ENCODE data around the gene ARL3. TPM values are rescaled to one million over a fixed set of nuclear protein-coding genes. Genes with fewer than 3 reads are reported as not detected.

Gene ARL3
- total and polyA plus RNA-seq, 8 donors = 10.3 to 23.2 (median 21.8) TPM

- peak overlapping the region in 1 of 2 donors; percentile 98 for H3K27ac ChIP-seq
- H3K27me3 ChIP-seq = no peaks in the 10 kb centered on the region
- H3K9me3 ChIP-seq = no peaks in the 10 kb centered on the region
- no peak for ATAC-seq
- DNase-seq = peak in 1 of 4 donors; percentile 65
- no peak for TF ChIP-seq CTCF (IDR thresholded peaks at IDR 0.05)
- intact Hi-C loops (cut with DNase I) = no loop called here
- peaks cover 0 to 68% of the 10 kb centered on the region in 2 donors for H3K36me3 ChIP-seq
- H3K4me3 ChIP-seq = no peak overlapping the region
- peaks cover 50 to 97% of the 10 kb centered on the region in 2 donors for H3K4me1 ChIP-seq
Observed at GRCh38 chr10:102654969-102655368, 59.2 kb downstream of the ARL3 start.

GRCh38 chr10:102654566-102654965 lies 59.6 kb downstream of the ARL3 start:
- peak in 1 of 4 donors; percentile 69 for DNase-seq
- H3K36me3 ChIP-seq = peaks cover 0 to 68% of the 10 kb centered on the region in 2 donors
- TF ChIP-seq CTCF (IDR thresholded peaks at IDR 0.05) = no peak
- ATAC-seq = no peak
- no peaks in the 10 kb centered on the region for H3K27me3 ChIP-seq
- no peaks in the 10 kb centered on the region for H3K9me3 ChIP-seq
- peak overlapping the region in 1 of 2 donors; percentile 98 for H3K27ac ChIP-seq
- H3K4me3 ChIP-seq = no peak overlapping the region
- intact Hi-C loops (cut with DNase I) = no loop called here
- H3K4me1 ChIP-seq = peaks cover 54 to 97% of the 10 kb centered on the region in 2 donors

GRCh38 chr10:102653060-102653459 lies 61.1 kb downstream of the ARL3 start:
- no peaks in the 10 kb centered on the region for H3K27me3 ChIP-seq
- no peak overlapping the region for H3K4me3 ChIP-seq
- peaks cover 0 to 62% of the 10 kb centered on the region in 2 donors for H3K36me3 ChIP-seq
- no peak for TF ChIP-seq CTCF (IDR thresholded peaks at IDR 0.05)
- DNase-seq = no peak
- ATAC-seq = peak; percentile 4
- H3K9me3 ChIP-seq = no peaks in the 10 kb centered on the region
- intact Hi-C loops (cut with DNase I) = no loop called here
- H3K4me1 ChIP-seq = peaks cover 63 to 97% of the 10 kb centered on the region in 2 donors
- peak overlapping the region; percentile 39 to 98 for H3K27ac ChIP-seq

GRCh38 chr10:102652170-102652916 lies 61.9 kb downstream of the ARL3 start:
- intact Hi-C loops (cut with DNase I) = no loop called here
- no peaks in the 10 kb centered on the region for H3K27me3 ChIP-seq
- peak overlapping the region; percentile 44 to 98 for H3K27ac ChIP-seq
- no peak overlapping the region for H3K4me3 ChIP-seq
- peaks cover 63 to 97% of the 10 kb centered on the region in 2 donors for H3K4me1 ChIP-seq
- DNase-seq (peak in 1 of 4 donors; percentile 55), ATAC-seq (no peak)
- no peaks in the 10 kb centered on the region for H3K9me3 ChIP-seq
- no peak for TF ChIP-seq CTCF (IDR thresholded peaks at IDR 0.05)
- peaks cover 0 to 55% of the 10 kb centered on the region in 2 donors for H3K36me3 ChIP-seq

GRCh38 chr10:102651455-102652169 lies 62.6 kb downstream of the ARL3 start:
- DNase-seq (peak in 1 of 4 donors; percentile 55), ATAC-seq (no peak)
- no peaks in the 10 kb centered on the region for H3K9me3 ChIP-seq
- peak overlapping the region; percentile 44 to 98 for H3K27ac ChIP-seq
- no peak for TF ChIP-seq CTCF (IDR thresholded peaks at IDR 0.05)
- peaks cover 0 to 48% of the 10 kb centered on the region in 2 donors for H3K36me3 ChIP-seq
- no peaks in the 10 kb centered on the region for H3K27me3 ChIP-seq
- H3K4me1 ChIP-seq = peaks cover 62 to 97% of the 10 kb centered on the region in 2 donors
- no peak overlapping the region for H3K4me3 ChIP-seq
- intact Hi-C loops (cut with DNase I) = no loop called here

Measured in left lung (tissue), 10 donors.